ENCODE measurements around the gene ZEB2. TPM values are rescaled to one million over a fixed set of nuclear protein-coding genes. Genes with fewer than 3 reads are reported as not detected.

ZEB2 gene
- total and polyA plus RNA-seq, 2 of the 13 experiments (the other 11 are each of a cell fraction or from before 2014, with no cell fraction given) = 0.07 TPM; not detected in 1

DNA sequence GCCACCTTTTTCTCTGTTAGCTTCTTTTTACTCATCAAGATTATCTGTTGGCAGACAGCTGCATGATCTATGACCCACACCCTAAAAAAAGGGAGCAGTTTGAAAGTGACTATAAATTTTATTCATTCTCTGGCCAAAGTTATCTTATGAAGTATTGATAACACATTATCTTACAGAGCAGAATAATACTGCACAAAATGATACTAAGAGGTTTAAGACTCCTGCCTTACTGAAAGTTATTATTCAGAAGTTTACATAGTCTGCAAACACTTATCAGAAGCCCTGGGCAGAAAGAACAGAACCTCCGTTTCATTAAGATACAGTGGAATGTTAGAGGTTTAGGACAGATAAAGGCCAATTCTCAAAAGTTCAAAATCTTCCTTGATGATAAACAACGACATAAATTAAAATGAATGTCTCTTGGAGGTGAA is 78.2 kb downstream of the ZEB2 start:
- TF ChIP-seq HMGA1 (CRISPR knock-in tag; conservative IDR thresholded peaks at IDR 0.05) (no peak), STAG1 (CRISPR knock-in tag; IDR thresholded peaks at IDR 0.05) (no peak), TCF7L2 (IDR thresholded peaks at IDR 0.05; ENCODE audit: low read depth, low read length) (no peak), SOX13 (IDR thresholded peaks at IDR 0.05) (no peak), SOX13 (CRISPR knock-in tag; conservative IDR thresholded peaks at IDR 0.05 in 1 of 2, IDR thresholded peaks at IDR 0.05 in 1 of 2) (no peak), POGZ (CRISPR knock-in tag; IDR thresholded peaks at IDR 0.05) (no peak), ZNF232 (CRISPR knock-in tag; IDR thresholded peaks at IDR 0.05; ENCODE audit: borderline replicate concordance) (no peak), HNF4A (CRISPR knock-in tag; IDR thresholded peaks at IDR 0.05) (no peak), ZNF44 (CRISPR knock-in tag; IDR thresholded peaks at IDR 0.05) (no peak), ZNF180 (CRISPR knock-in tag; IDR thresholded peaks at IDR 0.05; ENCODE audit: borderline replicate concordance, low read depth) (no peak), ZBTB21 (CRISPR knock-in tag; IDR thresholded peaks at IDR 0.05) (no peak), ZZZ3 (CRISPR knock-in tag; IDR thresholded peaks at IDR 0.05; ENCODE audit: borderline replicate concordance) (no peak), HDAC2 (CRISPR knock-in tag; IDR thresholded peaks at IDR 0.05) (no peak), ZNF138 (CRISPR knock-in tag; IDR thresholded peaks at IDR 0.05; ENCODE audit: low read depth) (no peak), HMG20A (CRISPR knock-in tag; IDR thresholded peaks at IDR 0.05; ENCODE audit: borderline replicate concordance) (no peak), ZNF780A (CRISPR knock-in tag; IDR thresholded peaks at IDR 0.05) (no peak)
- TF ChIP-seq, protein P1, sequence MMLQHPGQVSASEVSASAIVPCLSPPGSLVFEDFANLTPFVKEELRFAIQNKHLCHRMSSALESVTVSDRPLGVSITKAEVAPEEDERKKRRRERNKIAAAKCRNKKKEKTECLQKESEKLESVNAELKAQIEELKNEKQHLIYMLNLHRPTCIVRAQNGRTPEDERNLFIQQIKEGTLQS (CRISPR knock-in tag; IDR thresholded peaks at IDR 0.05) = no peak
- TF ChIP-seq, protein P2, sequence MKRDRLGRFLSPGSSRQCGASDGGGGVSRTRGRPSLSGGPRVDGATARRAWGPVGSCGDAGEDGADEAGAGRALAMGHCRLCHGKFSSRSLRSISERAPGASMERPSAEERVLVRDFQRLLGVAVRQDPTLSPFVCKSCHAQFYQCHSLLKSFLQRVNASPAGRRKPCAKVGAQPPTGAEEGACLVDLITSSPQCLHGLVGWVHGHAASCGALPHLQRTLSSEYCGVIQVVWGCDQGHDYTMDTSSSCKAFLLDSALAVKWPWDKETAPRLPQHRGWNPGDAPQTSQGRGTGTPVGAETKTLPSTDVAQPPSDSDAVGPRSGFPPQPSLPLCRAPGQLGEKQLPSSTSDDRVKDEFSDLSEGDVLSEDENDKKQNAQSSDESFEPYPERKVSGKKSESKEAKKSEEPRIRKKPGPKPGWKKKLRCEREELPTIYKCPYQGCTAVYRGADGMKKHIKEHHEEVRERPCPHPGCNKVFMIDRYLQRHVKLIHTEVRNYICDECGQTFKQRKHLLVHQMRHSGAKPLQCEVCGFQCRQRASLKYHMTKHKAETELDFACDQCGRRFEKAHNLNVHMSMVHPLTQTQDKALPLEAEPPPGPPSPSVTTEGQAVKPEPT (CRISPR knock-in tag; IDR thresholded peaks at IDR 0.05; ENCODE audit: low read depth) = no peak
- TF ChIP-seq, protein P3, sequence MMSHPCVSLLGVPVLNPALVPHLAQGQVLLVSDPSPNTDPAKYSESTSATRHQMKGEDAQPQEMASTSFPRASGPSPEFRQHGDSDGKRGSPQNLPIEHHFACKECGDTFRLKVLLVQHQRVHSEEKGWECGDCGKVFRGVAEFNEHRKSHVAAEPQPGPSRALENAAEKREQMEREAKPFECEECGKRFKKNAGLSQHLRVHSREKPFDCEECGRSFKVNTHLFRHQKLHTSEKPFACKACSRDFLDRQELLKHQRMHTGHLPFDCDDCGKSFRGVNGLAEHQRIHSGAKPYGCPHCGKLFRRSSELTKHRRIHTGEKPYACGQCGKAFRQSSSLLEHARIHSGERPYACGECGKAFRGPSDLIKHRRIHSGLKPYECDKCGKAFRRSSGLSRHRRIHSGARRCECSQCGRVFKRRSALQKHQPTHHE (CRISPR knock-in tag; IDR thresholded peaks at IDR 0.05; ENCODE audit: borderline replicate concordance) = no peak
- Histone ChIP-seq H3K27ac (ENCODE audit: extremely low read length, insufficient read depth, low read length) (no peak overlapping the region), H3K36me3 (replicated peaks in 1 of 2; ENCODE audit: control insufficient read depth in 1 of 2, insufficient read depth in 2 of 2, low read length in 2 of 2) (no peaks in the 10 kb centered on the region), H3K4me1 (ENCODE audit: insufficient read depth, low read length) (no peaks in the 10 kb centered on the region), H3K9me3 (ENCODE audit: low read length) (no peaks in the 10 kb centered on the region), H3K9ac (ENCODE audit: insufficient read depth, low read depth, low read length) (no peak overlapping the region), H2AFZ (ENCODE audit: low read length) (no peak overlapping the region), H3K79me2 (ENCODE audit: insufficient read depth, low read length) (no peaks in the 10 kb centered on the region), H3K4me3 (replicated peaks in 1 of 3; ENCODE audit: insufficient read depth in 1 of 3, low read depth in 2 of 3, low read length in 3 of 3) (no peak overlapping the region), H3K4me2 (ENCODE audit: low read depth, low read length) (no peak overlapping the region), H3K27me3 (ENCODE audit: control insufficient read depth in 1 of 2, insufficient read depth in 2 of 2, low read length in 2 of 2) (no peaks in the 10 kb centered on the region), H4K20me1 (ENCODE audit: insufficient read depth, low read length) (no peaks in the 10 kb centered on the region)
- DNase-seq (ENCODE audit: low spot score) (no peak), ATAC-seq (no peak), FAIRE-seq (no peak)
- intact Hi-C loops (cut with micrococcal nuclease; ENCODE audit: unreplicated experiment) (no loop called here), in situ Hi-C loops (cut with HindIII; ENCODE audit: extremely low pct_ligation_motif_present, low pct_unique_long_range_greater_than_20kb) (no loop called here)
- WGBS (ENCODE audit: low lambda C conversion rate) = 1% methylated on average over 2 of the region's 2 CpGs
- ChIA-PET CTCF (ENCODE audit: low intra/inter-chr PET ratio, low total read pairs) (no interaction called here), POLR2A (no interaction called here)
- no TSS peak for BruUV-seq (replicated peaks)

Measured in HepG2 (cell line).